ENCODE results near the gene NEUROD2. TPM values are rescaled to one million over a fixed set of nuclear protein-coding genes. Genes with fewer than 3 reads are reported as not detected.

The NEUROD2 gene
- total and polyA plus RNA-seq, 9 donors, result not detected

GRCh38 chr17:39607057-39607850, 466 bp downstream of the NEUROD2 start:
- no peak for TF ChIP-seq CTCF (IDR thresholded peaks at IDR 0.05)
- no peak for TF ChIP-seq POLR2A (IDR thresholded peaks at IDR 0.05)
- TF ChIP-seq EP300 (IDR thresholded peaks at IDR 0.05), result no peak
- Histone ChIP-seq H3K9me3 (no peaks in the 10 kb centered on the region), H3K27me3 (peaks cover 2% of the 10 kb centered on the region), H3K4me3 (no peak overlapping the region), H3K36me3 (no peaks in the 10 kb centered on the region), H3K27ac (no peak overlapping the region), H3K4me1 (ENCODE audit: insufficient read depth) (peaks cover 5% of the 10 kb centered on the region)
- WGBS, 3 donors, result 1 to 3% (median 2%) methylated on average over 36 to 39 of the region's 40 CpGs
- intact Hi-C loops (cut with DNase I), result no loop called here
- no peak for DNase-seq

GRCh38 chr17:39606434-39607056, 1.2 kb downstream of the NEUROD2 start:
- intact Hi-C loops (cut with DNase I), result no loop called here
- no peaks in the 10 kb centered on the region for H3K36me3 ChIP-seq
- TF ChIP-seq POLR2A (IDR thresholded peaks at IDR 0.05), result no peak
- TF ChIP-seq EP300 (IDR thresholded peaks at IDR 0.05), result no peak
- no peak for TF ChIP-seq CTCF (IDR thresholded peaks at IDR 0.05)
- DNase-seq, result no peak
- no peak overlapping the region for H3K4me3 ChIP-seq
- 0 to 1% (median 0%) methylated on average over 34 to 66 of the region's 66 CpGs for WGBS, 3 donors
- no peak overlapping the region for H3K27ac ChIP-seq
- H3K4me1 ChIP-seq (ENCODE audit: insufficient read depth), result peaks cover 5% of the 10 kb centered on the region
- H3K27me3 ChIP-seq, result peaks cover 2% of the 10 kb centered on the region
- no peaks in the 10 kb centered on the region for H3K9me3 ChIP-seq

- Histone ChIP-seq H3K27me3 (peaks cover 2% of the 10 kb centered on the region), H3K9me3 (no peaks in the 10 kb centered on the region), H3K27ac (no peak overlapping the region), H3K4me1 (ENCODE audit: insufficient read depth) (peaks cover 5% of the 10 kb centered on the region), H3K36me3 (no peaks in the 10 kb centered on the region), H3K4me3 (no peak overlapping the region)
- intact Hi-C loops (cut with DNase I), result no loop called here
- TF ChIP-seq POLR2A (IDR thresholded peaks at IDR 0.05) (no peak), CTCF (IDR thresholded peaks at IDR 0.05) (no peak), EP300 (IDR thresholded peaks at IDR 0.05) (no peak)
- WGBS, 3 donors, result 1 to 2% (median 1%) methylated on average over 83 to 102 of the region's 102 CpGs
- no peak for DNase-seq
Measured at GRCh38 chr17:39605492-39606433, 2.0 kb downstream of the NEUROD2 start.

GRCh38 chr17:39604911-39605491, 2.7 kb downstream of the NEUROD2 start:
- Histone ChIP-seq H3K27ac (no peak overlapping the region), H3K36me3 (no peaks in the 10 kb centered on the region), H3K4me1 (ENCODE audit: insufficient read depth) (peaks cover 5% of the 10 kb centered on the region), H3K9me3 (no peaks in the 10 kb centered on the region), H3K27me3 (peaks cover 2% of the 10 kb centered on the region), H3K4me3 (no peak overlapping the region)
- intact Hi-C loops (cut with DNase I), result no loop called here
- WGBS, 3 donors, result 2 to 4% (median 4%) methylated on average over 30 to 31 of the region's 31 CpGs
- DNase-seq, result no peak
- TF ChIP-seq EP300 (IDR thresholded peaks at IDR 0.05) (no peak), POLR2A (IDR thresholded peaks at IDR 0.05) (no peak), CTCF (IDR thresholded peaks at IDR 0.05) (no peak)
